TTC549 (cell line): ENCODE data around the gene PROSER2.

Experiments used
- FAIRE-seq: peaks from 2 replicates; lab custom pipeline; 2012; peaks lifted over from hg19 to GRCh38; lab: Jason Lieb, UNC

The PROSER2 gene

DNA sequence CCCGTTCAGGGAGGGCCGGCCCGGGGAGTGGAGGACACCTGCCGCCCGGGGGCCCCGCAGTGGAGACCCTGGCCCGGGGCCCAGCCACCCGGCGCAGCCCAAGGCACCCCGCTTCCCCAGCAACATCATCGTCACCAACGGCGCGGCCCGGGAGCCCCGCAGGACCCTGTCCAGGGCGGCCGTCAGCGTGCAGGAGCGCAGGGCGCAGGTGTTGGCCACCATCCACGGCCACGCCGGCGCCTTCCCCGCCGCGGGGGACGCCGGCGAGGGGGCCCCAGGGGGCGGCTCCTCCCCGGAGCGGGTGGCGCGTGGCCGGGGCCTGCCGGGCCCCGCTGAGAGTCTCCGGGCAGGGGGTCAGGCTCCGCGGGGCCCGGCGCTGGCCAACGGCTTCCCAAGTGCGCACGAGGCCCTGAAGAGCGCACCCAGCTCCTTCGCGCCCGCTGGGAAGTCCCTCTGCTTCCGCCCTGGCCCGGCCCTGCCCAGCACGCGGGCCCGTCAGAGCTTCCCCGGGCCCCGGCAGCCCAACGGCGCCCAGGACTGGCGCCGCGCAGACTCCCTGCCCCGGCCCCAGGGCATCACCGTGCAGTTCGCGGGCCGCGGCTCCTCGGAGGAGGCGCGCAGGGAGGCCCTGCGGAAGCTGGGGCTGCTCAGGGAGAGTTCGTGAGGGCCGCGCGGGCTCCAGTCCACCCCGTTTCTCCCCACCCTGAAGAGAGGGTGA, 46.7 kb downstream of the PROSER2 start:
- no peak for FAIRE-seq

DNA sequence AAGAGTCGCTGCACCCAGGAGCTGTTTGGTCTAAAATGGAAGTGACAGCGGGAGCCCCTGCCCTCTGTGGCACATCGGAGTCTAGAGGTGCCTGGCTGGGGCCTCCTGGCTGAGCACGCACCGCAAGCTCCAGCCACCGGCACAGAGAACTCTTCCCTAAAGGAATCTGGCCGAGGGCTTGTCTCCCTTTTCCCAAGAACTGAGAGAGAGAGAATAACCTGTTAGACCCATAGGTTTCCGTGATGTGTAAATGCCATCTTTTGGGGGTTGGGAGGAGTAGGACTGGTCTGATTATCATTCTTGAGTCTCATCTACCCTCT, 47.3 kb downstream of the PROSER2 start:
- no peak for FAIRE-seq

DNA sequence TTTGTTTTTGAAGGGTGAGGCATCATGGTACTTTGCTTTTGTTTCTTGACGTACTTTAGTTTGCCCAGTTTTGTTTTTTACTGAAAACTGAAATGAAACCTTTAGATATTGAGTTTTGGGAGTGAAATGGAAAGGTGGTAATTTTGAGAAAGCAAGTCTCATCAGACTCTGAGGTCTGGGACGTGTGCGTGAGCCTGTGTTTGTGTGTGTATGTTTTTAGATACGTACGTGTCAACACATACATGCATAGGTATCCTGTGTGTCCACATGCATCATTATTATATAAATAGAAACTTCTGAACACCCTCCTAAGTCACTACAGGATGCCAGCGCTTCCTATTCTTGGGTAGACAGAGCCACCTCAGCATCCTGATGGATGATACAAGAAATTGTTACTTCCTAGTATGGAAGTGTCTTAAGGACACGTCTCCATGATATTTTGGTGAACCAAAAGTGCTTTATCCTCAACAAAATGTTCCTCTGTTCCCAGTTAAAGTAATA, 47.8 kb downstream of the PROSER2 start:
- no peak for FAIRE-seq

DNA sequence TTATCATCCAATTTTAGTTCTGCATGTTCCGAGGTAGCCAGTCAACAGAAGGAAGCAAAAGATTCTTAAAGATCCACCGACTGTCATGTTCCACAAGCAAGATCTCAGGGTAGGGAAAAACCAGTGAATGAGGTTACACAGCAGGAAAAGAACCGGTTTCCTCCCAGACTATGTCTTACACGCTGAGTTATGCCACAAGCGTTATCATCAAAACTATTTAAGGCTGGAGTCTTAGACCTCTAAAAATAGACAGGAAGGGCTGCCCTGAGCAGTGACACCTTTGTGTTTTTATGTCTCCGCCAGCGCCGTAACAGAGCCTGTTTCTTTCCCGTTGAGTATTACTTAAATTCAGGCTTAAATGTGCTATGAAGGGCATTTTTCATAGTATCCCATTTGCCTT, 48.3 kb downstream of the PROSER2 start:
- no peak for FAIRE-seq

DNA sequence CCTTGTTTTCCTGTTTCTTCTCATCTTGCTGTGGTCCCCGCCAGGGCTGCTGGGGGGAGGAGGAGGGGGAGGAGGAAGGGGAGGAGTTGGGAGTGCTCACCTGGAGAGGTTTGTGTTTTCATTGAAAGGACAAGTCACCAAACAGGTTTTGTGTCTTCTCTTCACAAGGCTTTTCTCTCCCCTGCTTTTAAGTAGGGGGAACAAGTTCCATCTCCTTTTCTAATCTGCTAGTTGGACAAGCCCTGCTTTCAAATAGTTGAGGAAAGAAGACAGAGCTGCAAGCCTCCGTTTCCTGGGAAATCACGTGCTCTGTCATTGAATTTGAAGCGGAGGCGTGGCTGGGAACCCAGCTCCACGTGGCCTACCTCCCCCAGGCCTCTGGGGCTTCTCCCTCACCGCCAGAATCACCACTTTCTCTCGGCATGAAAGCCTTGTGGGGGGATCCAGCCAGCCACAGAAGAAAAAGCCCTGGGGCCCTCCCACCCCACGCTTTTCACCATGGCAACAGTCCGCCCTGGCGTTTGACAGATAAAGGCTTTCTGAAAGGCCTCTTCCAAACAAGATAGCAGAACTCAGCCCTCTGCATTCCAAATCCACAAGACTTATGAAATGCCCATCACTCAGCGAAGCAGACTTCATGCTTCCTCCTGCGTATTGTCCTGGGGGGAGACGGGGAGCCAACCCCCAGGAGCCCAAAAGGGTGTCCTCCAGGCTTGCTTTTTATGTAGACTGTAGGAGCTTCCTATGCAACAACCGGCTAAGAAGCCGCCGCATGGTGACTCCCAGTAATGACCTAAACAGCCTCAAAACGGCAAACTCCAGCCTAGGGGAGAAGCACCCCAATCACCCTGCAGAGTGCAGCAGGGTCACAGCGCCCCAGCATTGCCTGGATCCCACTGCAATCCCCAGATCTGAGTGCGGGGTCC, 51.7 kb downstream of the PROSER2 start:
- FAIRE-seq, result no peak

DNA sequence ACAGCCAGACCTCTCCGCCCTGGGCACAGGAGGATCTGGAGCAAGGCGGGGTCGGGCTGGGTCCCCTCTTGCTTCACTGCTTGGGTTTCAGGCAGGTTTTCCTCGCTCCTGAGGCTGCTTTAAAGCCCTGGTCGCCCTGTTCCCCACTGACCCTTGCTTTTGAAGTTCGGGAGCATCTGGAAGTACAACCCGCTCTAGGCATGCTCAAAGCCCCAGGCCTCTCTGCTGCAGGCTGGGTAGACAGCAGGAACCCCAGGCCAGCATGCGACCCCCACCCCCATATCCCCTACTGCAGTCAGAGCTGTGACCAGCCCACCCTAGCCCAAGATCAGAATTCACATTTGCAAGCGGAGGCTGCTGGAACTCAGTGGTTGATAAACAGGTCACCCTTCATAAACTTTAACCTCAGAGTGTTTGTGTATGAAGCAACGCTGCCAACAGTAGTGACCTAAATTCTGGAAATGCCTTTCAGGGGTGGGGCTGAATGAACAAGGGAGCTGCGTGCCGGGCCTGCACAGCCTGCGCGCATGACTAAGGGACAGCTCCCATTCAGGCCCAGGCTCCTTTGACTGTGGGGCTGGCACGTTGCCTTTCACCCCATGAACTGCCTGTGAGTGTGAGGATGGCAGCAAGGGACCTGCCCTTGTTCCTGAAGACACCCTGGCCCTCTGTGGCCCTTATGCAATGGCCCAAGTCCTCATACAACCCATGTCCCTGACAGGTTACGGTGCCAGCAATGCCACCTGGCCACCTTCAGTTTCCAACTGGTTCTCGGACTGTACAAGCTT, 52.5 kb downstream of the PROSER2 start:
- FAIRE-seq, result no peak

DNA sequence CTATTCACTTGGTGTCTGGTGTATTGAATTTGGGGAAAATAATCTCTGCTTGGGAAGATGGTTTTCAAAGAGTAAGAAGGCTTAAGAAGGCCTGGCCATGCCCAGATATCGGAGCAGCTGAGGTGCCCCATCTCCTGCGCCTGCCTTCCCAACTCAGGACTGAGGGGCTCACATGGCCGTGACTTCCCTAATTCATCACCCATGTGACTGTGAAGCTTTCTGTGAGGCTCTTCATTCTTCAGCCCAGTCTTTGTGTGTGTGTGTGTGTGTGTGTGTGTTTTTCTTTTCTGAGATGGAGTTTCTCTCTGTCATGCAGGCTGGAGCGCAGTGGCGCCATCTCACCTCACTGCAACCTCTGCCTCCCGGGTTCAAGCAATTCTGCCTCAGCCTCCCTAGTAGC, 53.2 kb downstream of the PROSER2 start:
- no peak for FAIRE-seq

DNA sequence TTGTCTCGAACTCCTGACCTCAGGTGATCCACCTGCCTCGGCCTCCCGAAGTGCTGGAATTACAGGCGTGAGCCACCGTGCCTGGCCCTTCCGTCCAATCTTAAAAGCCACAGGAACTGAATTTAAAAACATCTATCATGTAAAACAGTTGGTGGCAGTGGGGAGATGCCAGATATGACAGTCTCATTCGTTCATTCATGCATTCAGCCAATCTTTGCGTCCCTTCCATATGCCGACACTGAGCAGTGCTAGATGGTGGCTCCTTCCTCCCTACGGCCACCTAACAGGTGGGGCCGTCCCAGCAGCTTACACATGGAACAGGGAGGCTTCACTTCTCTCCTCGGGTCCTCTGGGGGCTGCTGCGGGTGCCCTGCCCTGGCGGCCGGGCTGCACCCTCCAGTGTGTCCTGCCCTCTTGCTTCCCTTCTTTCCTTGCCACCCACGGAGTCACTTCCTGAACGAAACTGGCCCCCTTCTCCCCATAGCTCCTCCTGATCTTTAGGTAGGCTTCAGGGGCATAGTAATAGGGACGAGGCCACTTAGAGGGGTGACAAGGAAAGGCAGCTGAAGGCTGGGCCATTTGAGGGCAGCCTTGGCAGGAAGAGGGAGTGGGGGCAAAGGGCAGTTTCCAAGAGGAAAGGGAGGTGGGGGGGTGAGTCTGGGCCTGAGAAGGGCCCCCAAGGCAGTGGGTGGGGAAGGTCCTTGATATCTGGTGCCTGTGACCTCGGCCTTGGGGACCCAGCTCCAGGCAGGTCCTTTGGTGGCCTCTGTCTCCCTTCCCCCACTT, 53.8 kb downstream of the PROSER2 start:
- FAIRE-seq, result no peak

DNA sequence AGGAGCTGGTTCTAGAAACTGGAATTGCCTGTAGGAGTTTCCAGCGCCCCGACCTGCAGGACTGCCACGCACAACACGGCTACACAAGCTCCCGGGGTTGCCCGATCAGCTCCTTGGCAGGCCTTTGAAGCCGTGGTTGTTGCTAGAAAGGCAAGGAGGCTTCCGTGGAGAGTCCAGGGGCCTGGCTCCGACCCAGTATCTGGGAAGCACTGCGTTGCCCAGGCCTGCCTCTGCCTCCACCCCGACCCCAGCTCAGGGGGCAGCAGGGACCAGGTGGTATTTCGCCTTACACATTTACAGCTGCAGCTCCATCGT, 54.4 kb downstream of the PROSER2 start:
- no peak for FAIRE-seq

DNA sequence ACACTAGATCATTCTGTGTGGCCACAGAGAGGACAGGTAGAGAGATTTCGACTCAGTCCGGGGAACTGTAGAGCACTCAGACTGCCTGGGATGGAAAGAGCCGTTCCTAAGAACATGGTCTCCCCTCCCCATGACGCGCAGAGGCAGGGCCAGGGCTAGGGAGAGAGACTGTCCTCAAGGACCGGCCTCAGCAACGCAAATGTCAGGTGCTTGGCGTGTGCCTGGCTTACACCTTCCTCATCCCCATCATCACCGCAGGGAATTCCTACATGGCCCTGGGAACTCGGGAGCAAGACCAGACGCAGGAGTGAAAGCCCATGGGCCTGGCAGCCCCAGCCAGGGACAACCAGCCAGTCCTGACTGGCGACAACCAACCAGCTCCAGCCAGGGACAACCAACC, 55.6 kb downstream of the PROSER2 start:
- no peak for FAIRE-seq

DNA sequence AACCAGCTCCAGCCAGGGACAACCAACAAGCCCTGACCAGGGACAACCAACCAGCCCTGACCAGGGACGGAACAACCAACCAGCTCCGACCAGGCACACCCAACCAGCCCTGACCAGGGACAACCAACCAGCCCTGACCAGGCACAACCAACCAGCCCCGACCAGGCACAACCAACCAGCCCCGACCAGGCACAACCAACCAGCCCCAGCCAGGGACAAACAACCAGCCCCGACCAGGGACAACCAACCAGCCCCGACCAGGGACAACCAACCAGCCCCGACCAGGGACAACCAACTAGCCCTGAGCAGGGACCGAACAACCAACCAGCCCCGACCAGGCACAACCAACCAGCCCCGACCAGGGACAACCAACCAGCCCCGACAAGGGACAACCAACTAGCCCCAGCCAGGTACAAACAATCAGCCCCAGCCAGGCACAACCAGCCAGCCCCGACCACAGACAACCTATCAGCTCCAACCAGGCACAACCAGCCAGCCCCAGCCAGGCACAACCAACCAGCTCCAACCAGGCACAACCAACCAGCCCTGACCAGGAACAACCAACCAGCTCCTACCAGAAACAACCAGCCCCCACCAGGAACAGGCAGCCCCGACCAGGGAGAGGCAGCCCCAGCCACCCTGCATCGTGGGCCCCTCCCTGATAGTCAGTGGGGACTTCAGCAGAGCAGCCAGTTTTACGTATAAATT, 56.4 kb downstream of the PROSER2 start:
- FAIRE-seq, result no peak

DNA sequence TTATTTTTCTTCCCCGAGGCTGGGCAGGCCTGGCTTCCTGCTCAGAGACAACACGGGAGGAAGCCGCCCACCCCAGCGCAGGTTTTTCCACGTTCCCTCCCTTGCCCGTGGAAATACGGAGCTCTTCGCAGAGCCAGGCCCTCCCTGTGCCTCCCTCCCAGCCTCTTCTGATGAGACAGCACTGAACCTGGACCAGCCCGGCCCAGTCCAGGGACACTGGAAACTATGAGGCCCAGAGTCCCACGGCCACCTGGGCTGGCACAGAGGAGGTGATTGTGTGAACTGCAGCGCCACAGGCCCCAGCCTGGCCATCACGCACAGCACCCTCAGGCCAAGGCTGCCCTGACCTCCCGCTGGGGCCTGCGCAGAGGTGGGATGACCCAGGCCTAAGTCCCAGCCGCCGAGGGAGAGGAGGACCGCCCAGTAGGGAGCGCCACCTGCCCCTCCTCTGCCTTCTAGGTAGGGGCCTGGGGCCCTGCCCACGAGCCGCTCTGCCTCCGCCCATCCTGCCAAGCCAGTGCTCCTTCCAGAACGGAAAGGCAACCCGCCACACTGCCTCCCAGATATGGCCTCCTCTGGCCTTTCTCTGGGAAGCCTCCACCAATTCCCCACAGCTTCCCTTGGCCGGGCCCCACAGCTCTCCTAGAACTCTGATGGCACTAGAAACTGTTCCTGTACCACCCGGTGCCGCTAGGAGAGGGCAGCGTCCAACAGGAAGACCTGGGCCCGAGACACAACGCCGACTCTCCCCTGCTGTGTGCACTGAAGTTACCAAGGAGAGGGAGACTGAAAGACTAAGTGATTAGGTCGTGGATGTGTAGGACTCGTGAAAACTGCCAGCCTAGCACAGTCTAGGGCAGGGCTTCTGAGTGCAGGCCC, 57.2 kb downstream of the PROSER2 start:
- FAIRE-seq, result no peak

DNA sequence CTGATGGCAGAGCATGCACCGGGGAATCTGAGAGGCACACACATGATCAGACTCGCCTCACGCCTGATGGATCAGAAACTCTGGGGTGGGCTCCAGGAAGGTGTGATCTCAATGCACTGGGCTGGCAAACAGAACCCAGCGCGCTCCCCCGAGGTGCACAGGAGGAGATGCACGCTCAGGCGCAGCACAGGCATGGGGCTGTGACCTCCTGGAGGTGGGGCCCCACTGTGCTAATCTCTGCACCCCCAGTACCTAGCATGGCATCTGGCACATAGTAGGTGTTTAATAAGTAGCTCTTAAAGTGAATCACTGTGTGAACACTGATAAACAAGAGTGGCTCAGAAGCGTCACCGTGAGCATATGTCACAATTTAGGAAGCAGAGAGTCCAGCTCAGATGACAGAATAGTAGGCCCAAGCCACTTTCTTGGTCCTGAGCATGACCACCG, 57.9 kb downstream of the PROSER2 start:
- FAIRE-seq, result no peak

DNA sequence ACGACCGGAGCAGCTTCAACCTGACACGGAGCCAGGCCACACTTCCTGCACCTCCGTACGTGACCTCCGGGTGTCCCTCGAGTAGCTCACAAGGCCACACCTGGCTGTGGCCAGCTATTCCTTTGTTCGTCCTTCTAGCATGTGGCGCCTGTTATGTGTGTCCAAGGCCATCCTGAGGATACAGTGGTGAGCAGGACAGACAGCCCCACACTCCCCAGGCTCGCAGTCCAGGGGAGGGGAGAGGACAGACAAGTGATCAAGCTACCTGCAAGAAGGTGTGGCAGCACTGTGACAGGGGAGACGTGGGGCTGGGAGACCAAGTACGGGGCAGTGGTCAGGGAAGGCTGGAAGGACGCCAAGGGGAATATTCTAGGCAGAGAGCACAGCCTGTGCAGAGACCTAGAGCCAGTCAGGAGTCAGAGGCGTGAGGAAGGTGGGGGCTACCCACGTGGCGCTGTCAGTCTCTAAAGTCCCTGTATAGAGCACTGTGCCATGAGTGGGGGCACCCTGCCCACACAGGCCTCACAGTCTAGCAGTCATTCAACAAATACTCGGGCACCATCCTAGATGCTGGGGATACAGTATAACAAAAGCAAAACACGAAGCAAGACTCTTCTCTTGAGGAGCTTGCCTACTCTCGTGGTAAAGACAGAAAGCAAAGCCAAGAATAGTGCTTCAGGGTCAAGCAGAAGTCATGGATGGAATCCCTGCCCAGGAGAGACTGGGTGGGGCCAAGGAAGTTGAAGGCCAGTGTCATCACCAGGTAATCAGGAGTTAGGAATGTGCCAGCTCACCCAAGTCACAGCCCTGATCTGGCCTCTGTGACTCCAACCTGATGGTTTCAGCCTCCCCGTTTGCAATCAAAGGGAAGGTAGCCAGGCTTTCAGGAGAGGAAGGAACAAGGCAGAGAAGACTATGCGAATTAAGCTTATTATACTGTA, 58.6 kb downstream of the PROSER2 start:
- no peak for FAIRE-seq

DNA sequence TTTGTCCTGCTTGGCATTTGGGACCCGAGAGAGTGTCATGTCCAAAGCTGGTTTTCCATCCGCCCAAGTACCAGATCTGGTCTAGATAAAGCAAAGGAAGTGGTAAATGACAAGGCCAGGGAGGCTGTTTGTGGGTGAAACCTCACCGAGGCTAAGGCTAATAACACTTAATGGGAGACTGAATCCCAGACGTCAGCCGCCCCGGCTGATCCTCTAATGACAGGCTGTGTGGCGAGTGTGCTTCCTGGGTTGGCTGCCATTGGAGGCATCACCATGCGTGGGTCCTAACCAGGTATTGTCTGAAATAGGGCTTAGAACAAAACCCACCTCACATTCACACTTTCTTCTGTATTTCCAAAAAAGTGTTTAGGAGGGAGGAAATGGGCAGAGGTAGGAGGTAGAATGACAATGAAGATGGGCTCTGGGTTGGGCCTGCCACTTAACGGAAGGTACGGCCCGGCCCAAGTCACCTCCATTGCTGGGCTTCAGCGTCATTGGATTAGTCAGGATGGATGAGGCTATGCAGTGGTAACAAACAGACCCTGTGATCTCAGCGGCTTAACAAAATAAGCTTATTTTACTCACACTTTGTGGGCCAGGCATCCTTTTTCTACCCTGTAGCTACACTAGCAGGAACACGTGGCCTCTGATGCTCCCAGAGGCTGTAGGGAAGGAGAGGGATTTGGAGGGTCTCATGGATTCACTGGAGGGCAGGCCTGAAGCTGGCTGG, 59.7 kb downstream of the PROSER2 start:
- no peak for FAIRE-seq

DNA sequence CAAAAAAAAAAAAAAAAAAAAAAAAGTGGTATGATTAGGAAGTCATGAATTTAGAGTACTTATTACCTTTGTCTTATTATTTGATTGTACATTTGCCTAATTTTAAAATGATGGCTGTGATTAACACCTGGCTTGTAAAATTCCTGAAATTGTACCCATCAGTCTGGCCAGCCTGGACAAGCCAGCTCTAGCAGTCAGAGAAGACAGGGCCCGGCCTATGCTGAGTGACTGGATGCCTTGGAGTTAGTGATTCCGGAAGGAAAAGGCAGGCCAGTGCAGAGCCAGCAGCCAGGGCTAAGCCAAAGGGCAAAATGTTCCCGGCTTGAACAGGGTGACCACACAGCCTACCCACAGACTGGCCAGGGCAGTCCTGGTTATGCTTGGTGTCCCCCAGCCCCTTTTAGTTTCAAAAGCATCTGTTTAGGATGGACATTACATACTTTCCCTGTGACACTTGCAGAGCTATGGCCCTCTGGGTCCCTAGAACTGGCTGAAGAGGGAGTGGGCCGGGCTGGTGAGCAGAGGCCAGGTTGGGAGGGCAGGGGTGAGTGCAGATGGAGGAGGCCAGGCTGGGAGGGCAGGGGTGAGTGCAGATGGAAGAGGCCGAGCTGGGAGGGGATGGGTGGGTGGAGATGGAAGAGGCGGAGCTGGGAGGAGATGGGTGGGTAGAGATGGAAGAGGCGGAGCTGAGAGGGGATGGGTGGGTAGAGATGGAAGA, 61.7 kb downstream of the PROSER2 start:
- no peak for FAIRE-seq

DNA sequence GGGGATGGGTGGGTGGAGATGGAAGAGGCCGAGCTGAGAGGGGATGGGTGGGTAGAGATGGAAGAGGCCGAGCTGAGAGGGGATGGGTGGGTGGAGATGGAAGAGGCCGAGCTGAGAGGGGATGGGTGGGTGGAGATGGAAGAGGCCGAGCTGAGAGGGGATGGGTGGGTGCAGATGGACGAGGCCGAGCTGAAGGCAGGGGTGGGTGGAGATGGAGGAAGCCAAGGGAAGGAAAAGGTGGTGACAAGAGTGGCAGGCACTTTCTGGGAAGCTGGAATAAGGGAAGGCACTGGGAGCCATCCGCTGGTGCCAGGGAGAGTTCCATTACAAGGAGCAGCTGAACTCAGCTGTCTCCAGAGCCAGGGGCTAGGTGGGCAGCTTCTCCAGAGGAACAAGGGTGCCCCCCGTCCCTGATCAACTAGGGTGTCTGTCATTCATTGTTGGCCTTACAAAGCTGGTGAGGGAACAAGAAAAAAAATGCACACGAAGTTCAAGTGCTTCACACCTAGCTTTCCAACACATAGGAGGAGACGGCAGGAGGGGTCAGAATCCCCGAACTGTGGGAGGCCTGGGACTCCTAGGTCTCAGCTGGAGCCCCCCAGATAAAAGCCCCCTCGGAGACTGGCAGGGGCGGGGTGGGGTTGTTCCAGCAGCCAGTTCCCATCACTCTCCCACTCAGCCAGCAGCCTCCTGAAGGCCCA, 62.4 kb downstream of the PROSER2 start:
- FAIRE-seq, result no peak
